K562 (cell line): Measurements from ENCODE around the gene POLR3A. TPM values are rescaled to one million over a fixed set of nuclear protein-coding genes. Genes with fewer than 3 reads are reported as not detected.

ENCODE experiments used
- C11orf30 ChIP-seq: fragments of 450-650 bp; IDR thresholded peaks from 2 replicates; pipeline ENCODE4 v1.6.1; 2016; ENCODE audit warnings: low read depth, mild to moderate bottlenecking
- EHMT2 ChIP-seq: fragments of 450-650 bp; IDR thresholded peaks from 2 replicates; pipeline ENCODE4 v1.6.1; 2018; ENCODE audit warnings: antibody characterized with exemption
- ETV1 ChIP-seq: fragments of 450-650 bp; conservative IDR thresholded peaks from 2 replicates; pipeline ENCODE4 v1.6.1; 2016; ENCODE audit warnings: missing genetic modification characterization, control low read depth, low read depth, missing compliant biosample characterization
- KDM4B ChIP-seq, 2 experiments: fragments of 450-650 bp in 1 of 2; sonication (generic) in 1 of 2; IDR thresholded peaks; 2 replicates each; pipeline ENCODE4 v1.6.1; 2016 to 2017; ENCODE audit warnings: borderline replicate concordance in 2 of 2, antibody characterized with exemption in 1 of 2, low read depth in 1 of 2, mild to moderate bottlenecking in 1 of 2
- KLF1 ChIP-seq: fragments of 450-650 bp; IDR thresholded peaks from 2 replicates; pipeline ENCODE4 v1.6.1; 2016; ENCODE audit warnings: missing genetic modification characterization, missing compliant biosample characterization
- KLF16 ChIP-seq: IDR thresholded peaks from 2 replicates; pipeline ENCODE4 v1.6.1; 2016; ENCODE audit warnings: antibody characterized with exemption
- MECOM ChIP-seq: fragments of 250-450 bp; sonication (Bioruptor Pico); IDR thresholded peaks from 2 replicates; pipeline ENCODE4 v1.8.0; 2022; ENCODE audit warnings: inconsistent platforms
- PTRF ChIP-seq: fragments of 450-650 bp; IDR thresholded peaks from 2 replicates; pipeline ENCODE4 v1.6.1; 2016; ENCODE audit warnings: mild to moderate bottlenecking, missing genetic modification characterization, missing compliant biosample characterization
- SIN3A ChIP-seq, 2 experiments: fragments of 150-350 bp in 1 of 2; IDR thresholded peaks; 2 replicates each; pipeline ENCODE4 v1.6.1; 2011 to 2016; ENCODE audit warnings: borderline replicate concordance in 2 of 2, low read depth in 2 of 2, low read length in 2 of 2, mild to moderate bottlenecking in 2 of 2, moderate library complexity in 2 of 2; ENCODE audit not compliant: control insufficient read depth in 1 of 2
- SMAD4 ChIP-seq: fragments of 250-450 bp; sonication (Bioruptor Pico); conservative IDR thresholded peaks from 2 replicates; pipeline ENCODE4 v1.8.0; 2021; ENCODE audit warnings: inconsistent platforms, mild to moderate bottlenecking, moderate library complexity
- STAT5B ChIP-seq: fragments of 250-450 bp; sonication (Bioruptor Pico); IDR thresholded peaks from 2 replicates; pipeline ENCODE4 v1.8.0; 2021; ENCODE audit warnings: mild to moderate bottlenecking, inconsistent platforms
- ZFPM2 ChIP-seq: fragments of 250-450 bp; sonication (Bioruptor Pico); IDR thresholded peaks from 2 replicates; pipeline ENCODE4 v1.5.1; 2022; ENCODE audit warnings: mild to moderate bottlenecking
- polyA plus RNA-seq, 8 experiments: library from polyadenylated mRNA; depleted of rRNA in 4 of 8; stranded (reverse) in 5 of 8; unstranded in 3 of 8; fragments of >200 nt; fragmentation: Nextera tagmentation in 2 of 8; fragmentation: Illumina TruSeq in 1 of 8; extraction: Ambion mirVana in 2 of 8; extraction: Trizol in 1 of 8; gene quantifications; 2 replicates each; pipeline versions ENCODE4 v1.2.1 to v1.2.3, GENCODE V29; 2011 to 2014; ENCODE audit warnings: inconsistent platforms in 1 of 8, missing spikeins in 1 of 8
- total RNA-seq, 7 experiments: library from RNA; depleted of rRNA in 6 of 7; stranded (reverse); fragments of >200 nt in 6 of 7; fragmentation: Illumina TruSeq in 2 of 7; extraction: Trizol in 2 of 7; gene quantifications; 2 replicates each; pipeline versions ENCODE4 v1.2.1 to v1.2.3, GENCODE V29; 2011 to 2021; ENCODE audit warnings: low replicate concordance in 1 of 7
- TF ChIP-seq, protein P1 (sequence below): fragments of 250-450 bp; sonication (Bioruptor Pico); IDR thresholded peaks from 2 replicates; pipeline ENCODE4 v1.4.0; 2020; ENCODE audit warnings: mild to moderate bottlenecking, moderate library complexity
- TF ChIP-seq, protein P2 (sequence below): IDR thresholded peaks from 2 replicates; pipeline ENCODE4 v1.6.1; 2012; ENCODE audit warnings: low read depth, low read length, improper control_type of control experiment, borderline replicate concordance
- TF ChIP-seq, protein P3 (sequence below): fragments of 250-450 bp; sonication (Bioruptor Pico); IDR thresholded peaks from 2 replicates; pipeline ENCODE4 v1.4.0; 2020; ENCODE audit warnings: borderline replicate concordance
- TF ChIP-seq, protein P4 (sequence below): fragments of 450-650 bp; formaldehyde crosslinking; IDR thresholded peaks from 2 replicates; pipeline ENCODE4 v1.4.0; 2022; ENCODE audit warnings: mild to moderate bottlenecking, moderate library complexity
- TF ChIP-seq, protein P5 (sequence below), 2 experiments: fragments of 200-800 bp in 1 of 2; sonication (Bioruptor generic) in 1 of 2; sonication (generic) in 1 of 2; formaldehyde crosslinking in 1 of 2; IDR thresholded peaks in 1 of 2; conservative IDR thresholded peaks in 1 of 2; 2 replicates each; pipeline versions ENCODE4 v1.5.0 to v1.6.1; 2016 to 2020; ENCODE audit warnings: missing compliant biosample characterization in 1 of 2, missing genetic modification characterization in 1 of 2, missing genetic modification reagents in 1 of 2

Gene POLR3A
- total and polyA plus RNA-seq, 9 of the 15 experiments (the other 6 are each of a cell fraction or from before 2014, with no cell fraction given): 14.9 to 37.0 (median 26.7) TPM

DNA sequence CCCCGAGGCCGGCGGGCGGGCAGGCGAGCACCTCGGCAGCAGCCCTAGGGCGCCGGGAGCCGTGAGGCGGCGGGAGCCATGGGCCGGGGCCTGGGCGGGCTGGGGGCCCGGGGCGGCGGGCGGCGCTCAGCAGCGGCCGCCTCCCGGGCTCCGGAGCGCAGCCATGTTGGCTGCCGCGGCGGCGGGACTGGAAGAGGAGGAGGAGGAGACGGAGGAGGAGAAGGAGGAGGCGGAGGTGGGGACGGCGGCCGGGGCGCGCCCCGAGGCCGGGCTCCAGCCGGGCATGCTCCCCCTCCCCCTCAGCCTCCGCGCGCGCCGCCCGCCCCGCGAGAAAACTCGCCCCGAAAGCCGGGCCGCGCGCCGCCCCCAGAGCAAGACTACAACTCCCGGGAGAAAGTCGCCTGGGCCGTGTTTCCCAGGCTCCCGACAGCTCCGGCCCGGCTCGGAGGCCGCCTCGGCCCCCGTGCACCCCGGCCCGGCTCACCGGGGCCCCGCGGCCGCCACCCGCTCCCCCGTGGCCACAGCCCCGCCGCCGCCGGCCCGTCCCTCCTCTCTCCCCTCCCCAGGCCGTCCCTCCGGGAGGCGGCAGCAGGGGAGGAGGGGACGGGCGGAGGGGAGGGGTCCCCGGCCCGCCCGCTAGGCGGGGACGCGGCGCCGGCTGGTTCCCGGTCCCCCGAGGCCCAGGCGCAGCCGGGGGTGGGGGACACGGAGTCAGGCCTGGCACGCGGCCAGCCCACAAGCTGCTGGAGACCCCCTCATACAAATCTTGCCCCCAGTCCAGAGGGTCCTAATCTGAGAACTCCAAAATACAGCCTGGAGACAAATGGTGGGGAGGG lies 102.5 kb downstream of the POLR3A start, which contains the start of gene DLG5 (continued):
- TF ChIP-seq, protein P1, sequence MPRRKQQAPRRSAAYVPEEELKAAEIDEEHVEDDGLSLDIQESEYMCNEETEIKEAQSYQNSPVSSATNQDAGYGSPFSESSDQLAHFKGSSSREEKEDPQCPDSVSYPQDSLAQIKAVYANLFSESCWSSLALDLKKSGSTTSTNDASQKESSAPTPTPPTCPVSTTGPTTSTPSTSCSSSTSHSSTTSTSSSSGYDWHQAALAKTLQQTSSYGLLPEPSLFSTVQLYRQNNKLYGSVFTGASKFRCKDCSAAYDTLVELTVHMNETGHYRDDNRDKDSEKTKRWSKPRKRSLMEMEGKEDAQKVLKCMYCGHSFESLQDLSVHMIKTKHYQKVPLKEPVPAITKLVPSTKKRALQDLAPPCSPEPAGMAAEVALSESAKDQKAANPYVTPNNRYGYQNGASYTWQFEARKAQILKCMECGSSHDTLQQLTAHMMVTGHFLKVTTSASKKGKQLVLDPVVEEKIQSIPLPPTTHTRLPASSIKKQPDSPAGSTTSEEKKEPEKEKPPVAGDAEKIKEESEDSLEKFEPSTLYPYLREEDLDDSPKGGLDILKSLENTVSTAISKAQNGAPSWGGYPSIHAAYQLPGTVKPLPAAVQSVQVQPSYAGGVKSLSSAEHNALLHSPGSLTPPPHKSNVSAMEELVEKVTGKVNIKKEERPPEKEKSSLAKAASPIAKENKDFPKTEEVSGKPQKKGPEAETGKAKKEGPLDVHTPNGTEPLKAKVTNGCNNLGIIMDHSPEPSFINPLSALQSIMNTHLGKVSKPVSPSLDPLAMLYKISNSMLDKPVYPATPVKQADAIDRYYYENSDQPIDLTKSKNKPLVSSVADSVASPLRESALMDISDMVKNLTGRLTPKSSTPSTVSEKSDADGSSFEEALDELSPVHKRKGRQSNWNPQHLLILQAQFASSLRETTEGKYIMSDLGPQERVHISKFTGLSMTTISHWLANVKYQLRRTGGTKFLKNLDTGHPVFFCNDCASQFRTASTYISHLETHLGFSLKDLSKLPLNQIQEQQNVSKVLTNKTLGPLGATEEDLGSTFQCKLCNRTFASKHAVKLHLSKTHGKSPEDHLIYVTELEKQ (CRISPR knock-in tag): no peak
- 0 out of 4 replicates have a peak, but pooled peaks have one; percentile 4 to 15 for TF ChIP-seq SIN3A (IDR thresholded peaks at IDR 0.05; ENCODE audit: borderline replicate concordance in 2 of 2, control insufficient read depth in 1 of 2, low read depth in 2 of 2, low read length in 2 of 2)
- no peak for TF ChIP-seq C11orf30
- TF ChIP-seq MECOM (CRISPR knock-in tag): no peak
- TF ChIP-seq, protein P2, sequence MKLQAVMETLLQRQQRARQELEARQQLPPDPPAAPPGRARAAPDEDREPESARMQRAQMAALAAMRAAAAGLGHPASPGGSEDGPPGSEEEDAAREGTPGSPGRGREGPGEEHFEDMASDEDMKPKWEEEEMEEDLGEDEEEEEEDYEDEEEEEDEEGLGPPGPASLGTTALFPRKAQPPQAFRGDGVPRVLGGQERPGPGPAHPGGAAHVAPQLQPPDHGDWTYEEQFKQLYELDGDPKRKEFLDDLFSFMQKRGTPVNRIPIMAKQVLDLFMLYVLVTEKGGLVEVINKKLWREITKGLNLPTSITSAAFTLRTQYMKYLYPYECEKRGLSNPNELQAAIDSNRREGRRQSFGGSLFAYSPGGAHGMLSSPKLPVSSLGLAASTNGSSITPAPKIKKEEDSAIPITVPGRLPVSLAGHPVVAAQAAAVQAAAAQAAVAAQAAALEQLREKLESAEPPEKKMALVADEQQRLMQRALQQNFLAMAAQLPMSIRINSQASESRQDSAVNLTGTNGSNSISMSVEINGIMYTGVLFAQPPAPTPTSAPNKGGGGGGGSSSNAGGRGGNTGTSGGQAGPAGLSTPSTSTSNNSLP: no peak
- TF ChIP-seq KLF1 (tag): no peak
- no peak for TF ChIP-seq ZFPM2 (CRISPR knock-in tag)
- no peak for TF ChIP-seq EHMT2
- TF ChIP-seq, protein P3, sequence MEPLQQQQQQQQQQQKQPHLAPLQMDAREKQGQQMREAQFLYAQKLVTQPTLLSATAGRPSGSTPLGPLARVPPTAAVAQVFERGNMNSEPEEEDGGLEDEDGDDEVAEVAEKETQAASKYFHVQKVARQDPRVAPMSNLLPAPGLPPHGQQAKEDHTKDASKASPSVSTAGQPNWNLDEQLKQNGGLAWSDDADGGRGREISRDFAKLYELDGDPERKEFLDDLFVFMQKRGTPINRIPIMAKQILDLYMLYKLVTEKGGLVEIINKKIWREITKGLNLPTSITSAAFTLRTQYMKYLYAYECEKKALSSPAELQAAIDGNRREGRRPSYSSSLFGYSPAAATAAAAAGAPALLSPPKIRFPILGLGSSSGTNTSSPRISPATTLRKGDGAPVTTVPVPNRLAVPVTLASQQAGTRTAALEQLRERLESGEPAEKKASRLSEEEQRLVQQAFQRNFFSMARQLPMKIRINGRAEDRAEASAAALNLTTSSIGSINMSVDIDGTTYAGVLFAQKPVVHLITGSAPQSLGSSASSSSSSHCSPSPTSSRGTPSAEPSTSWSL (CRISPR knock-in tag): no peak
- TF ChIP-seq, protein P4, sequence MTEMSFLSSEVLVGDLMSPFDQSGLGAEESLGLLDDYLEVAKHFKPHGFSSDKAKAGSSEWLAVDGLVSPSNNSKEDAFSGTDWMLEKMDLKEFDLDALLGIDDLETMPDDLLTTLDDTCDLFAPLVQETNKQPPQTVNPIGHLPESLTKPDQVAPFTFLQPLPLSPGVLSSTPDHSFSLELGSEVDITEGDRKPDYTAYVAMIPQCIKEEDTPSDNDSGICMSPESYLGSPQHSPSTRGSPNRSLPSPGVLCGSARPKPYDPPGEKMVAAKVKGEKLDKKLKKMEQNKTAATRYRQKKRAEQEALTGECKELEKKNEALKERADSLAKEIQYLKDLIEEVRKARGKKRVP (CRISPR knock-in tag): no peak
- peak; percentile 70 for TF ChIP-seq SMAD4
- TF ChIP-seq KLF16: no peak
- TF ChIP-seq PTRF (tag): no peak
- no peak for TF ChIP-seq STAT5B (CRISPR knock-in tag)
- no peak for TF ChIP-seq KDM4B (IDR thresholded peaks at IDR 0.05; ENCODE audit: borderline replicate concordance in 2 of 2, low read depth in 1 of 2)
- TF ChIP-seq, protein P5, sequence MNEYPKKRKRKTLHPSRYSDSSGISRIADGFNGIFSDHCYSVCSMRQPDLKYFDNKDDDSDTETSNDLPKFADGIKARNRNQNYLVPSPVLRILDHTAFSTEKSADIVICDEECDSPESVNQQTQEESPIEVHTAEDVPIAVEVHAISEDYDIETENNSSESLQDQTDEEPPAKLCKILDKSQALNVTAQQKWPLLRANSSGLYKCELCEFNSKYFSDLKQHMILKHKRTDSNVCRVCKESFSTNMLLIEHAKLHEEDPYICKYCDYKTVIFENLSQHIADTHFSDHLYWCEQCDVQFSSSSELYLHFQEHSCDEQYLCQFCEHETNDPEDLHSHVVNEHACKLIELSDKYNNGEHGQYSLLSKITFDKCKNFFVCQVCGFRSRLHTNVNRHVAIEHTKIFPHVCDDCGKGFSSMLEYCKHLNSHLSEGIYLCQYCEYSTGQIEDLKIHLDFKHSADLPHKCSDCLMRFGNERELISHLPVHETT (CRISPR knock-in tag; conservative IDR thresholded peaks at IDR 0.05 in 1 of 2, IDR thresholded peaks at IDR 0.05 in 1 of 2): peak in 1 of 2 experiments; percentile 81; a peak in 2 of 4 replicates
- no peak for TF ChIP-seq ETV1 (tag)
